ENCODE data around the gene KIAA2012.

The KIAA2012 gene

GRCh38 chr2:202124286-202124685 is 51.2 kb downstream of the KIAA2012 start:
- Histone ChIP-seq H3K4me3 (replicated peaks; ENCODE audit: insufficient read depth, low read length) (no peak overlapping the region), H3K27ac (replicated peaks) (no peak overlapping the region), H3K27me3 (ENCODE audit: insufficient read depth, poor library complexity, severe bottlenecking) (no peaks in the 10 kb centered on the region)
- DNase-seq (ENCODE audit: low read depth in 1 of 2, low spot score in 1 of 2): no peak
- no peak for TF ChIP-seq GABPA (IDR thresholded peaks at IDR 0.05; ENCODE audit: low read depth)
- TF ChIP-seq CTCF (IDR thresholded peaks at IDR 0.05; ENCODE audit: insufficient read depth, low read length): no peak
- no peak for TF ChIP-seq SPI1 (IDR thresholded peaks at IDR 0.05; ENCODE audit: borderline replicate concordance, low read depth)
- no peak for TF ChIP-seq REST (IDR thresholded peaks at IDR 0.05; ENCODE audit: insufficient replicate concordance, low read depth)
- no peak for TF ChIP-seq POLR2AphosphoS5 (IDR thresholded peaks at IDR 0.05; ENCODE audit: low read depth)

- no peaks in the 10 kb centered on the region for H3K27me3 ChIP-seq (ENCODE audit: insufficient read depth, poor library complexity, severe bottlenecking)
- H3K27ac ChIP-seq (replicated peaks): no peak overlapping the region
- no peak for TF ChIP-seq REST (IDR thresholded peaks at IDR 0.05; ENCODE audit: insufficient replicate concordance, low read depth)
- TF ChIP-seq SPI1 (IDR thresholded peaks at IDR 0.05; ENCODE audit: borderline replicate concordance, low read depth): no peak
- TF ChIP-seq CTCF (IDR thresholded peaks at IDR 0.05; ENCODE audit: insufficient read depth, low read length): no peak
- TF ChIP-seq GABPA (IDR thresholded peaks at IDR 0.05; ENCODE audit: low read depth): no peak
- no peak for TF ChIP-seq POLR2AphosphoS5 (IDR thresholded peaks at IDR 0.05; ENCODE audit: low read depth)
- no peak overlapping the region for H3K4me3 ChIP-seq (replicated peaks; ENCODE audit: insufficient read depth, low read length)
- DNase-seq (ENCODE audit: low read depth in 1 of 2, low spot score in 1 of 2): no peak
These were observed 54.8 kb downstream of the KIAA2012 start for GRCh38 chr2:202127687-202128331.

- no peaks in the 10 kb centered on the region for H3K27me3 ChIP-seq (ENCODE audit: insufficient read depth, poor library complexity, severe bottlenecking)
- H3K4me3 ChIP-seq (replicated peaks; ENCODE audit: insufficient read depth, low read length): no peak overlapping the region
- DNase-seq (ENCODE audit: low read depth in 1 of 2, low spot score in 1 of 2): no peak
- no peak for TF ChIP-seq REST (IDR thresholded peaks at IDR 0.05; ENCODE audit: insufficient replicate concordance, low read depth)
- no peak for TF ChIP-seq SPI1 (IDR thresholded peaks at IDR 0.05; ENCODE audit: borderline replicate concordance, low read depth)
- TF ChIP-seq CTCF (IDR thresholded peaks at IDR 0.05; ENCODE audit: insufficient read depth, low read length): no peak
- TF ChIP-seq POLR2AphosphoS5 (IDR thresholded peaks at IDR 0.05; ENCODE audit: low read depth): no peak
- no peak for TF ChIP-seq GABPA (IDR thresholded peaks at IDR 0.05; ENCODE audit: low read depth)
- no peak overlapping the region for H3K27ac ChIP-seq (replicated peaks)
These were observed 56.8 kb downstream of the KIAA2012 start for GRCh38 chr2:202129841-202130240.

All from HL-60 (cell line).